GM18502 (cell line): Measurements from ENCODE around the gene XXYLT1.

ENCODE experiments used
- ATAC-seq: cut with Tn5 transposase; IDR thresholded peaks from one replicate; pipeline ENCODE4 v1.9.1; 2021; ENCODE audit warnings: mild to moderate bottlenecking; ENCODE audit not compliant: unreplicated experiment, poor library complexity

XXYLT1 gene

GRCh38 chr3:195175076-195175475, 95.9 kb downstream of the XXYLT1 start:
- no peak for ATAC-seq

- no peak for ATAC-seq
Measured at GRCh38 chr3:195173657-195174056, 97.3 kb downstream of the XXYLT1 start.

DNA sequence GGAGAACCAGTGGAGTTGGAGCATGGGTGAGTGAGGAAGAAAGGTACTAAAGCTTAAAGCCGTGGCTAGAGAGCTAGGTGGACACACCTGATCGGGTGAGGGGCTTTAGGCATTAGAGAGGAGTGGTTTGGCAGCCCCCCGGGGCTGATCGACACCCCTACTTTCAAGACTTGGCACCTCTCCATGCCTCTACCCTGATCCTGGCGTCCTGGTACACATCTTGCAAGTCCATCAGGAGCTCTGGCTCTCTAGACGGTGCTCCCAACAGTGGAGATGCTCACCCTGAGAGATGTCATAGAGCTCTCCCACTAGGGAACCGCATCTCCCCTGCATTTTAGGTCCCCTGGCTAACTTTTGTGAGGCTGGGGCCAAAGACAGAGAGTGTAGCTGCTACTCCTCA, 98.1 kb downstream of the XXYLT1 start:
- no peak for ATAC-seq

DNA sequence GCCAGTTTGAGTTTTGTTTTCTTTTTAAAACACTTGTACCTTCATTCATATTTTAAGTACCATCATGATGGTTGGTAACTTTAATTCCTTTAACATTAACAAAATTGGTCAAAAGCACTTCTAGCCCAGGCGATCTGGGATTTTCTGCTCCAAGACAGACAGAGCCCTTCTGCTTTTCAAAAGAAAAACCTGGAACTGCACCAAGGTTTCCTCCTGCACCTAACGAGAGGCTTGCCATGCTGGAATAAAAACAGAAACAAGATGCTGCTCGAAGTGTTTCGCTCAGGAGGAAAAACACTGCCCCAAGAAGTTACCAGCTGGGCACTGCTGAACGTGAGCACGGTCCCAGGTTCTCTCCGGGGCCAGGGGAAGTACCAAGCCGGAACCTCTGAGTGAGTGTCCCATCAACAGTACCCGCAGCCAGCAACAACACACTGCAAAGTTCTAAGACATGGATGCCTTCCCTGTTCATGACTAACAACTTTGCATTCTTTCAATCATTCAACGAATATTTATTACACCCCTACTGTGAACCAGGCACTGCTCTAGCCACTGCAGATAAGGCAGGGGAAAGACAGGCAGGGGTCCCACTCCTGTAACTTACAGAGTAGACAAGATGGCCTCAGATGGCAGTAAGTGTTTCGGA, 98.8 kb downstream of the XXYLT1 start:
- peak; percentile 54 for ATAC-seq

GRCh38 chr3:195171093-195171873, 99.7 kb downstream of the XXYLT1 start:
- ATAC-seq = no peak

DNA sequence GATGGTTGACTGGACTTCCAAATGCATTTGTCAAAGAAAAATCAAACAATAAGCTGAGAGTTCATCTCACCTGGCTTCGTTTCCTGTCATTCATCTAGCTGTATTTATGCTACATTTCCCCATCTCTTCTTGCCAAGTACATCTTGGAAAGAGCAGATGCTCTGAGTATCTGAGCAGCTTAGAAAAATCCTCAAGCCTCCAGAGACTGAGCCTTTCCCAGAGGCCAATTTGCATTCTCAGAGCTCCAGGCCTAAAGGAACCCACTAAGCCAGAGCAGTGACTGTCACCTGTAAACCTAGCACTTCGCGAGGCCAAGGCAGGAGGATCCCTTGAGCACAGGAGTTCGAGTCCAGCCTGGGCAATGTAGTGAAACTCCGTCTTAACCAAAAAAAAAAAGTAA, 100.5 kb downstream of the XXYLT1 start:
- no peak for ATAC-seq

DNA sequence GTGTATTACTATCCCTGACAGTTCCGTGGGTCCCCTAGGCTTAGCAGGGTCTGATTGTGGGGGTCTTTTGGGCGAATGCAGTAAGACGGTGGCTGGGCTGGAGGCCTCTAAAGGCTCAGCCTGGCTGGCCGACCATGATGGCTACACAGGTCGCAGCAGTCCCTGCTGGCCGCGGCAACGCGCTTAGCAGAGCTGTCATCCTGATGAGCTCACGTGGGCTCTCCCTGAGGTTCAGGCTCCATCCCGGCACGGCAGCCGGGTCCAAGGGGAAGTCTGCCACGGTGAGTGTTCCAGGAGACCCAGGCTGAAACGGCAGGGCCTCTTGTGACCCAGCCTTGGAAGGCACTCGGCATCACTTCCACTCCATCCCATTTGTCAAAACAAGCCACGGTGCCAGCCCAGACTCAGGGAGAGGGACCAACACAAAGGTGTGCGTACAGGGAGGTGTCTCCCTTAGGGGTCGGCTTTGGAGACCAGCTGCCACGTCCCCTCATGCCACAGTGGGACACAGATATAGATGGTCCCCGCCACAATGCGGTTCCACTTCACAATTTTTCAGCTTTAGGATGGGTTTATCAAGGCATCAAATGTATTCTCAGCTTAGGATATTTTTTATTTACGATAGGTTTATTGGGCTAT, 101.8 kb downstream of the XXYLT1 start:
- ATAC-seq = no peak

GRCh38 chr3:195168009-195168762, 102.8 kb downstream of the XXYLT1 start:
- ATAC-seq = no peak

GRCh38 chr3:195165790-195166189, 105.2 kb downstream of the XXYLT1 start:
- no peak for ATAC-seq

- no peak for ATAC-seq
Measured at GRCh38 chr3:195165265-195165609, 105.7 kb downstream of the XXYLT1 start.

GRCh38 chr3:195164573-195165264, 106.2 kb downstream of the XXYLT1 start:
- no peak for ATAC-seq

DNA sequence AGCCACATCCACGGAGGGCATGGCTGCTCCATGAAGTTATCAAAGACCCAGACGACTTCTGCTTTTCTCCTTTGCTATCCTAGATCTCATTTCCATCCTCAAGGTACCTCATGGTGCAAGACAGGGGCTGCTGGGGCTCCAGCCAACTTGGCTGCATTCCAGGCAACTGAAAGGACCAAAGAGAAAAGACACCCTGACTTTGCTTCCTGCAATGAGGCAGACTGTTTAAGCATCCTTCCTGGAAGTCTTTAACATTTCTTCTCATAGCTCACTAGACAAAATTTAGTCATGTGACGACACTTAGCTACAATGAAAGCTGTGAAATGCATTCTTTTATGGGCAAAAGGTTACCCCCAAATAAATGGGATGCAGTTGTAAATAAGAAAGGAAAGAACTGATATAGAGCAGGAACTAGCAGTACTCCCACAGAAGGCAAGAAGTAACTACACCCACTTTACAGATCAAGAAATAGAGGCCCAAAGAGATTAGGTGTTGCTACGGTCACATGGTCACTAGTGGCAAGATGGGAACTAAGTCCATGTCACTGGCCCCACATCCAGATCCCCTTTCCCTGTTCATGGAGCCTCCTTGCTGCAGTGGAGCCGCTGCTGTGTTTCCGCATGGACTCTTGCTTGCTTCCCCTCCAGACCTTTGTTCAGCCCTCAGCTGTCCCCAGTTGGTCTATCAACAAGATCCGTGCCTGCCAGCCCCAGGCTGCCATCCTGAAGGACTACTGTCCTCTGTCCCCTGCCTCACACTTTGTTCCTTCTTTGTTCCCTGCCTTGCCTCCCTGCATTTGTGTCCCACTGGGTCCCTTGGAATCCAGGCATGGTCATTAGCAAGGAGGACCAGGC, 107.0 kb downstream of the XXYLT1 start:
- no peak for ATAC-seq

GRCh38 chr3:195162816-195163215, 108.1 kb downstream of the XXYLT1 start:
- ATAC-seq = no peak

DNA sequence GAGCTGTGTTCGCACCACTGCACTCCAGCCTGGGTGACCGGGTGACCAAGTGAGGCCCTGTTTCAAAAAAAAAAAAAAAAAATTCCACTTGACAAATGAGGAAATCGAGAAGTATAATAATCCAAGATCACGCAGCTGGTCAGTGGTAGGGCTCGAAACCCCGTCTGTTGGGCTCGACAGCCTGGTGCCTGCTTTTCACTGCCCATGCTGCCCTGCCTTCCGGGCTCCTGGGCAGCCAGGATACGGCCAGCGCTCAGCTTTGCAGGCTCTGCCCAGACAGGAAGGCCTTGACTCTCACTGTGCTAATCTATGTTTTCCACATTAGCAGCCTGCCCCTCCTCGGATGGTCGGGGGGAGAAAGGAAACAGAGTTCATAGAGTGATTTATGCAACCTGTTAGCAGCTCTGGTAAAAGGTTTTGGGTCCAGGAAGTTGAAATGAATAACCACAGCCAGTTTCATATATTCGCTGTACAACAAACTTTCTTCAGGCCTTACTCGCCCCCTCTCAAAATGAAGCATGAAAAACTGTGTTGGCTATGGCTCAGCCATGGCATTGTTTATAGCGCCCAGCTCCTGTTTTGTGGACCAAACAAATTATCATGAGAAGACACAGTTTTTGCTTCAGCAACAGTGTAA, 108.8 kb downstream of the XXYLT1 start:
- peak; percentile 68 for ATAC-seq

DNA sequence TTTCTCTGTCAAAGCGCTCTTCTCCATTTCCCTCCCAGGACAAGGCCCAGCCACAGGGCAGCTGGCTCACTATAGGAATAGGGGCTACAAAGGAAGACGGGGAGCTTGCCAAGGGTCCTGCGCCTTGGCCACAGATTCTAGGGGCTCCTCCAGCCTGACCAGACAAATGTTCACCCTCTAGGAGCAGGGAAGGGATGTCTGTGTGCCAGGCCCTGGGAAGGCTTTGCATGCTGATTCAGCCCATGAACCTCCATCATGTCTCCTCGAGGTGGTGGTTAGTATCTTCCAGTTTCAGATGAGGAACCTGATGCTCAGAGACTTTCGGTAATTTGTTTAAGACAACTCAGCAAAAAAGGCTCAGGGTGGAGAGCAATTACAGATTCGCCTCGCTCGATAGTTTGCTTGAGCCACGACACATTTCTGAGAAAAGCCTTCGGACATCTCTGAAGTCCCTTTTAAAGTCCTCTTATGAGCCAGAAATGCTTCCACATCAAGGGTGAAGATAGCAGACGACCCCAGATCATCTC, 110.0 kb downstream of the XXYLT1 start:
- ATAC-seq = no peak

GRCh38 chr3:195160257-195160898, 110.6 kb downstream of the XXYLT1 start:
- no peak for ATAC-seq

DNA sequence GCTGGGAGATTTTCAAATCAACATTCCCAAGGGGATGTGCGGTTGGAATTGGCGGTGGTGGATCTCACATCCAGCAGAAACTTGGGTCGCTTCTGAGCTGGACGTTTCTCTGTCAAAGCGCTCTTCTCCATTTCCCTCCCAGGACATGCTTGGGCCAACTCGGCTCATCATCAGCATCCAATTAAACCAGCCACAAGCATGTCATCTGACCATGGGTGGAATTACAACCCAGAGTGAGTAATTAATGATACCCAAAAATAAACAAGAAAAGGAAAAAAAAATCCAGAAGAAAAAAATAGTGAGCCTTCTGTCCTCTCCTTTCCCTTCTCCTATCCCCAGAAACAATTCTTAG, 111.2 kb downstream of the XXYLT1 start:
- ATAC-seq = no peak

- ATAC-seq = no peak
Measured at GRCh38 chr3:195159117-195159813, 111.7 kb downstream of the XXYLT1 start.
